ENCODE measurements around the gene SNED1. TPM values are rescaled to one million over a fixed set of nuclear protein-coding genes. Genes with fewer than 3 reads are reported as not detected.

Gene SNED1
- total RNA-seq, 1 experiment from 2014 or later: not detected

GRCh38 chr2:241061275-241061674 is 62.9 kb downstream of the SNED1 start:
- no peak for DNase-seq
- Mint-ChIP-seq H3K9me3 (ENCODE audit: unreplicated experiment) (no peaks in the 10 kb centered on the region), H3K27me3 (ENCODE audit: insufficient read depth, unreplicated experiment) (peaks cover 6% of the 10 kb centered on the region), H3K27ac (ENCODE audit: unreplicated experiment) (no peak overlapping the region), H3K36me3 (ENCODE audit: insufficient read depth, unreplicated experiment) (no peaks in the 10 kb centered on the region), H3K4me3 (ENCODE audit: unreplicated experiment) (no peak overlapping the region), H3K4me1 (ENCODE audit: low read depth, unreplicated experiment) (no peaks in the 10 kb centered on the region)
- CTCF ChIA-PET: interaction anchor here (0.6 kb wide), 1 partner anchor 75 kb away, joined by 3 read pairs; no protein-coding TSS in a partner anchor
- H3K9me3 ChIP-seq: no peaks in the 10 kb centered on the region
- no peak overlapping the region for H3K4me3 ChIP-seq (ENCODE audit: low read depth, low read length)
- H3K4me1 ChIP-seq: no peaks in the 10 kb centered on the region
- TF ChIP-seq CTCF (IDR thresholded peaks at IDR 0.05; ENCODE audit: insufficient read depth in 1 of 2, low read depth in 1 of 2, low read length in 1 of 2, severe bottlenecking in 1 of 2, unreplicated experiment in 1 of 2): no peak
- no TSS peak for BruUV-seq (replicated peaks)
- H3K36me3 ChIP-seq (ENCODE audit: control insufficient read depth, insufficient read depth, low read length): no peaks in the 10 kb centered on the region
- POLR2A ChIA-PET: no interaction called here
- intact Hi-C loops (cut with micrococcal nuclease; ENCODE audit: unreplicated experiment): loop anchor here (5.0 kb wide), 1 partner anchor 209 kb away; no protein-coding TSS in a partner anchor
- no peaks in the 10 kb centered on the region for H3K27me3 ChIP-seq (replicated peaks; ENCODE audit: control insufficient read depth, insufficient read depth, low read length)

GRCh38 chr2:241062389-241063092 is 64.1 kb downstream of the SNED1 start:
- Histone ChIP-seq H3K9me3 (no peaks in the 10 kb centered on the region), H3K4me3 (ENCODE audit: low read depth, low read length) (no peak overlapping the region), H3K27me3 (replicated peaks; ENCODE audit: control insufficient read depth, insufficient read depth, low read length) (no peaks in the 10 kb centered on the region), H3K4me1 (no peaks in the 10 kb centered on the region), H3K36me3 (ENCODE audit: control insufficient read depth, insufficient read depth, low read length) (no peaks in the 10 kb centered on the region)
- ChIA-PET POLR2A (no interaction called here), CTCF (no interaction called here)
- no peaks in the 10 kb centered on the region for H3K4me1 Mint-ChIP-seq (ENCODE audit: low read depth, unreplicated experiment)
- intact Hi-C loops (cut with micrococcal nuclease; ENCODE audit: unreplicated experiment): loop anchor here (5.0 kb wide), 1 partner anchor 210 kb away; no protein-coding TSS in a partner anchor
- no TSS peak for BruUV-seq (replicated peaks)
- no peak for DNase-seq
- H3K4me3 Mint-ChIP-seq (ENCODE audit: unreplicated experiment): no peak overlapping the region
- TF ChIP-seq CTCF (IDR thresholded peaks at IDR 0.05; ENCODE audit: insufficient read depth in 1 of 2, low read depth in 1 of 2, low read length in 1 of 2, severe bottlenecking in 1 of 2, unreplicated experiment in 1 of 2): no peak
- H3K9me3 Mint-ChIP-seq (ENCODE audit: unreplicated experiment): no peaks in the 10 kb centered on the region
- H3K36me3 Mint-ChIP-seq (ENCODE audit: insufficient read depth, unreplicated experiment): no peaks in the 10 kb centered on the region
- H3K27me3 Mint-ChIP-seq (ENCODE audit: insufficient read depth, unreplicated experiment): peaks cover 6% of the 10 kb centered on the region
- H3K27ac Mint-ChIP-seq (ENCODE audit: unreplicated experiment): no peak overlapping the region

- intact Hi-C loops (cut with micrococcal nuclease; ENCODE audit: unreplicated experiment): loop anchor here (5.0 kb wide), 1 partner anchor 211 kb away; no protein-coding TSS in a partner anchor
- TF ChIP-seq CTCF (IDR thresholded peaks at IDR 0.05; ENCODE audit: insufficient read depth in 1 of 2, low read depth in 1 of 2, low read length in 1 of 2, severe bottlenecking in 1 of 2, unreplicated experiment in 1 of 2): no peak
- BruUV-seq (replicated peaks): no TSS peak
Observed at GRCh38 chr2:241063093-241063551, 64.7 kb downstream of the SNED1 start.

More at GRCh38 chr2:241063093-241063551, 64.7 kb downstream of the SNED1 start:
- Mint-ChIP-seq H3K36me3 (ENCODE audit: insufficient read depth, unreplicated experiment) (no peaks in the 10 kb centered on the region), H3K27ac (ENCODE audit: unreplicated experiment) (no peak overlapping the region), H3K4me1 (ENCODE audit: low read depth, unreplicated experiment) (no peaks in the 10 kb centered on the region), H3K4me3 (ENCODE audit: unreplicated experiment) (no peak overlapping the region), H3K27me3 (ENCODE audit: insufficient read depth, unreplicated experiment) (peaks cover 6% of the 10 kb centered on the region), H3K9me3 (ENCODE audit: unreplicated experiment) (no peaks in the 10 kb centered on the region)
- no peaks in the 10 kb centered on the region for H3K27me3 ChIP-seq (replicated peaks; ENCODE audit: control insufficient read depth, insufficient read depth, low read length)
- ChIA-PET POLR2A (no interaction called here), CTCF (no interaction called here)
- no peaks in the 10 kb centered on the region for H3K36me3 ChIP-seq (ENCODE audit: control insufficient read depth, insufficient read depth, low read length)
- no peaks in the 10 kb centered on the region for H3K9me3 ChIP-seq
- no peaks in the 10 kb centered on the region for H3K4me1 ChIP-seq
- no peak for DNase-seq
- H3K4me3 ChIP-seq (ENCODE audit: low read depth, low read length): no peak overlapping the region
